ENCODE measurements around the gene SEMA3F.

Gene SEMA3F
- 0.05 to 0.09 reads per million in 2 donors for total RNA-seq

DNA sequence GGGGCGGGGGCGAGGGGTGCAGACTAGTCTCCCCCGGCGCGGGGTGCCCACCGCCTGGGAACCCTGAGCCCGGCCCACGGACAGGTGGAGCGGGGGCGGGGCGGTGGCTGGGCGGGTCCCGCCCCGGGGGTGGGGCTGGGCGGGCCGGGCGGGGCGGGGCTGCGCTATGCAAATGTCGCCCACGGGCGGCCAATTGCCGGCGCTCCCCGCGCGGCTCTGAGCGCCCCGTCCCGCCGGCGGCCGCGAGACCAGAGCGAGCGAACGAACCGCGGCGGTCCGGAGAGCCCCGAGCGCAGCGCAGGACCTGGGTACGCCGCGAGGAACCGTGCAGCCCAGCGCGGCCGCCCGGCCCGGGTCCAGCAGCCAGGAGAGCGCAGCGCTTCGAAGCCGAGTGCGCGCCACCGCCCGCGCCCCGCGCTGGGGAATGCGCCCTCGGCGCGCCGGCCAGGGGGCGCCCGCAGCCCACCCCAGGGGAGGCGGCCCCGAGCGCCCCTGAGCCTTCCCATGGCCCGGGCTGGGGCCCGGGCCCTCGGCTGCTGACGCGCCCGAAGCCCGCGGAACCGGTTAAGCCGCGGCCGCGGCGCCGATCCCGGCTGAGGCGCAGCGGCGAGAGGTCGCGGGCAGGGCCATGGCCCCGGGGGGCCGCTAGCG, at the start of gene SEMA3F:
Gene SEMA3F, plus strand, starts transcription at position 485 of the 651 bp plus-strand sequence. CDS start 4,299 bp downstream, outside the sequence.
- DNase-seq: peak; percentile 56

DNA sequence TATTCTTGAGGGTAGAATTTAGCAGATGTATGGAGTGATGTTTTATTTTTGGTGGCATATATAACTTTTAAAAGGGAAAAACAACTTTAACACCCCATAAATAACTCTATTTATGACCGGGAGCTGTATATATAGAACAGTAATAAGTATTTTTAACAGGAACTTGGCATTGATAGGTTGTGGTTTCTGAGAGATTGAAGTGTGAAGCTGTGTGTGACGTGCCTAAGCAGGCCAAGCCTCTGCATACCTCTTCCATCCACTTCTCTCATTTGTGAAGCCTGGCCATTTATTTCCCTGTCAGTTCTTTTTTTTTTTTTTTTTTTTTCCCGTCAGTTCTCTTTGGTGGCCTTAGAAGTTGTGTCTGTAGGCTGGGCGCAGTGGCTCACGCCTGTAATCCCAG, 43.4 kb upstream of the SEMA3F start:
- no peak for DNase-seq

DNA sequence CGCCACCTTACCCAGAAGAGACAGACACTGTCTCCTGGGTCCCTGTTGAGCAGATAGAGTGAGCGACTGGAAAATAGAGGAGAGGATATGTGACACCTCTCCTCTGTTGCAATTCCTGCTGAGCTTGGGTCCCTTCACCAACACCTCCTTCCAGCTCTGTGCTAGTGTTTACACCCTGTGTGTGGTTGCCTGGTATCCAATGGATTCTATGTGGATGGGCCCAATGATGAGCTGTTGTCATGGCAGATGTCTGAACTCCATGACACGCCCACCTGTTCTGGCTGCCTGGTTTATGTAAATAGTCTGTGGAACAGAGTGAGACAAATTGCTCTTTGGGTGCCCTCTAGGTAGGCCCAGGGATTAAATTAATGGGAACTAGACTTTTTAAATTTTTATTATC, 42.7 kb upstream of the SEMA3F start:
- no peak for DNase-seq

- no peak for DNase-seq
Measured at GRCh38 chr3:50117120-50117519, 38.0 kb upstream of the SEMA3F start.

DNA sequence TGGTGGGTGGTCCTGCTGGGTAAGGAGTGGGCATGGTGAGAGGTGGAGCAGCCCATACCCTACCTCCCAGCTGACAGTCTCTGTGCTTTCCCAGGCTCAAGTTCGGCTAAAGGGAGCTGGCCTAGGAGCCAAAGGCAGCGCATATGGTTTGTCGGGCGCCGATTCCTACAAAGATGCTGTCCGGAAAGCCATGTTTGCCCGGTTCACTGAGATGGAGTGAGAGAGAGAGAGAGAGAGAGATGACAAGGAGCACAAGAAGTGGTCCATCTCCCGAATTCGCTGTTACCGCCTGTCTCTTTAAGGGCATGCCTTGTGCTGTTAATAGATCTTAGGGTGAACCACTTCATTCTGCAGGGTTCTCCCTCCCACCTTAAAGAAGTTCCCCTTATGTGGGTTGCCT, 36.9 kb upstream of the SEMA3F start:
- no peak for DNase-seq

DNA sequence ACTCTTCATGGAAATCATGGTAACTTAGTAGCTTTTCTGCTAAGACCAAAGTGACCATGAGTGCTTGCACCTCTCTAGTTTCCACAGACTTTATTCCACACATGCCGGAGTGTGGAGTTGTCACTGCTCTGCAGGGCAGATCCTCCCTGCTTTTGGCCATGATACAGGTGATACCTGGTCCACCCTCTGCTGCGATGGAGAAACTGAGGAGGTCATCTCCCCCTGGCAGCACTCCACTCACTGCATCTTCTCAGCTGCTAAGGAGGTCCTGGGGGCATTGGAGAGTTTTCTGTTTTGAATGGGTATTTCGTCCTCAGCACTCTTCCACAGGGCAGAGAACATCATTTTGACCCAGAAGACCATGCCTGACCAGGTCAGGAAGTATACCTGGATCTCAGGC, 35.3 kb upstream of the SEMA3F start:
- DNase-seq: no peak

GRCh38 chr3:50120364-50121071, 34.6 kb upstream of the SEMA3F start:
- DNase-seq: no peak

GRCh38 chr3:50121072-50122032, 33.8 kb upstream of the SEMA3F start:
- DNase-seq: no peak

DNA sequence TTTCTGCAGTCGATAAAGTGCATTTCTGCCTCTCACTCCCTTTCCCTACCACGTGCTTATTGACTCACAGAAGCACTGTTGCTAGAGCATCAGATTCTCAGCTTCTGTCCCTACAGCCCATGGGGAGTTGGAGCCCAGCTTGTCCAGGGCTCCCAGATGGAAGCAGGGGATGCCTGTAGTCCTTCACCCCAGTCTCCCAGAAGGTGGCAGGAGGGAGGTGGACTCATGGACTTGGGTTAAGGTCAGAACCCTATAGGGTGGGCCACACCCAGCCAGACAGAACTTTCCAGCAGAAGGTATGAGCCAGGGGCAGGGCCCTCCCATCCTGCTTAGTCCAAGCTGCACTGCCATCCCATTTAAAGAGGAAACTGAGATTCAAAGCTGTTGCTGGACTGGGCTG, 33.1 kb upstream of the SEMA3F start:
- no peak for DNase-seq

DNA sequence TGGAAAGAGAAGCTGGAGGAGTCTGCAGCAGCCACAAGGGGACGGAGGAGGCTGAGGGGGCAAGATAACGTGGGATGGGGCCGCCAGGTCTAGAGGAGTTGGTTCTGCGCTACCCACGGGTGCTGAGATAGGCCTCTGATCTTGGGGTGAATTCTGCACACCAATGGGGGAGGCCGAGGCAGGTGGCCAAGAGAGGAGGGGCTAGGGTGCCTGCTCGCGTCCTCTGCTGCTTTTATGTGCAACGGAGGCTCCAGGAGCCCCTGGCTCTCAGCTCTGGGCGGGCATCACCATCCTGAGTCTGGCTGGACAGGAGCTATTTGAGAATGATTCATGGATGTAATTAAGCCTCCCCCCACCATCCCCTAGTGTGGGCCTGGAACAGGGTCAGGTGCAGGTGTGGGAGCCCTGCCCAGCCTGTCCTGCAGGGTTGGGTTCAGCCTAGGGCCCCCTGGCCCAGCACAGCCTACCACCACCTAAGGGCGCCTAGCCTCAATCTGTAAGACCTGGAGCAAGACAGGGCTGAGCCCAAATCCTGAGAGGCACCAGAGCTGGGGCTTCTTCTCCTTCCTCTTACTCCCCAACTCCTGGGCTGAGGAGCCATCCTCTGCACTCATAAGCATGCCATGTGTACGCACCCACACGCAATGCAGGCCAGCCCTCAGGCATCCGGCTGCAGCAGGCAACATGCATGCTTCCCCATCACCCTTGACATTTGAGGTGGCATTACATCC, 32.3 kb upstream of the SEMA3F start:
- DNase-seq: no peak

DNA sequence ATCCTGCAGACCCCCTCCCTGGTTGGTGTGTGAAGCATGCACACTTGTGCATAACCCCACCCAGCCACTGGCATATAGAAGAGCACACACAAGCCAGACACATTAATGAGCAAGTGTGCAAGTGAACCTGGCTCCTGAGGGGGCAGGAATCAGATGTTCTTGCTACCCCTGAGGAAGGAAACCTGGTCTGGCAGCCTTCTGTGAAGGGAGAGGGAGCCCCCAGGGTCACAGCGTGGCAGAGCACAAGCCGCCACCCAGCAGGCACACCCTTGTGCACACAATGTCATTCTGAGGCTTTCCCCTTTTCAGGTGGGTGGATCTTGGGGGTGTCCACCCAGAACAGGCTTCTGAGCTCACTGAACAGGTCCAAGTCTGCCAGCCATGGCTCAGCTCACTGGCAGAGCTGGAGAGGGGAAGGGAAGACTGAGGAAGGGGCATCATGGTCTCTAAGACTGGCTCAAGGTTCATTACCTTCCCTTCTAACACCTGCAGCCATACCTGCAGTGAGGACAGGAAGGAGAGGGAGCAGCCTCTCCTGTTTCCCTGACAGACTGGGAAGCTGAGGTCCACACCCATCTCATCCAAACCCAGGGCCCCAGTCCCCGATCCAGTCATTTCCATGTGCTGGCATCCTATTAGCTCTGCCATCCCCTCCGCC, 31.6 kb upstream of the SEMA3F start:
- DNase-seq: no peak

DNA sequence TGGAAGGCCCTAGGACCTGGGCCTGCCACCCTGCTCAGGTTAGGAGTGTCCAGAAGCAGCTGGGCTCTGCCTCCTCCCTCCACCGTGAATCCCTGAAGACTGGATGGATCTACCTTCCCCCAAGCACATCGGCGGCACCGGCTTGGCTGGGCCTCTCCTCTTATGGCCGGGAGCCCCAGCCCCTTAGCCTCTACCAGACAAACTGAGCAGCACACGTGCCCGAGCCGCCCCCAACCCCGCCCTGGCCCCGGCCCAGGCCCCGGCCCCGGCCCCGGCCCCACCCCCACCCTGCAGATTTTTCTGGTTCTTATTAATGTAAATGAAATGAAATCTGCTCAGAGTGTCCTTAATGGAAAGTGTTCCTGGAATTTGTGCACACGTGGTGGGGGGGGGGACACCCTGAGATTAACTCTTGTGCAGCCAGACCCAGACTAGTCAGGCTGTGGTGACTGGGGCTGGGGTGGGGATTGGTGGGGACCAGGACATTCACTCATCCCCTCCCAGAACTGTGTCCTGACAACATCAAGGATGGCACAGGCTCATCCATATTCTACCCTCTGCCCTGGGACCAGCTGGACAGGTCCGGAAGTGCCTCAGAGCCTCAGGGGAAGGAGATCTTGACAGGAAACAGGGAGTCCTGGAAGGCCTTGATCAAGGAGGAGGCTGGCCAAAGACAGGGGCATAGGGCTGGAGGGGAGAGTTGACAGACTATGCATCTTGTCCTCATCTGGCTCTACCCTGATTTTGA, 30.9 kb upstream of the SEMA3F start:
- DNase-seq: no peak

DNA sequence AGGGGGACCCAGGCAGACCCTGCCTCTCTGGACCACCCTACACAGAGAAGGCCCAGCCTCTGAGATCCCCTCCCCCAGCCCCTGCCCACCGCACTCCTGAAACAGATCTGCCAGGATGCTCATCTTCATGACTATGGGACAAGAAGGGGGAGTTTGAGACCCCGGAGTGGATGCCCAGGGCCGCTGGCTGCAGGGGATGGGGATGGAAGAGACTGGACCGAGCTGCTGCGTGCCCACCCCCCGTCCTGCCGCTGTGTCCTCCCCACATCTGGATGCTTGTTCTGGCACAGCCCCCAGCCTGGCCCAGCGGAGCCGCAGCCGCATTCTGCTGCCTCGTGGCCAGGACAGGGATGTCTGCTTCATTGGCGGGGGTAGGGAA, 30.3 kb upstream of the SEMA3F start:
- DNase-seq: no peak

- no peak for DNase-seq
Measured at GRCh38 chr3:50125541-50126286, 29.4 kb upstream of the SEMA3F start.

DNA sequence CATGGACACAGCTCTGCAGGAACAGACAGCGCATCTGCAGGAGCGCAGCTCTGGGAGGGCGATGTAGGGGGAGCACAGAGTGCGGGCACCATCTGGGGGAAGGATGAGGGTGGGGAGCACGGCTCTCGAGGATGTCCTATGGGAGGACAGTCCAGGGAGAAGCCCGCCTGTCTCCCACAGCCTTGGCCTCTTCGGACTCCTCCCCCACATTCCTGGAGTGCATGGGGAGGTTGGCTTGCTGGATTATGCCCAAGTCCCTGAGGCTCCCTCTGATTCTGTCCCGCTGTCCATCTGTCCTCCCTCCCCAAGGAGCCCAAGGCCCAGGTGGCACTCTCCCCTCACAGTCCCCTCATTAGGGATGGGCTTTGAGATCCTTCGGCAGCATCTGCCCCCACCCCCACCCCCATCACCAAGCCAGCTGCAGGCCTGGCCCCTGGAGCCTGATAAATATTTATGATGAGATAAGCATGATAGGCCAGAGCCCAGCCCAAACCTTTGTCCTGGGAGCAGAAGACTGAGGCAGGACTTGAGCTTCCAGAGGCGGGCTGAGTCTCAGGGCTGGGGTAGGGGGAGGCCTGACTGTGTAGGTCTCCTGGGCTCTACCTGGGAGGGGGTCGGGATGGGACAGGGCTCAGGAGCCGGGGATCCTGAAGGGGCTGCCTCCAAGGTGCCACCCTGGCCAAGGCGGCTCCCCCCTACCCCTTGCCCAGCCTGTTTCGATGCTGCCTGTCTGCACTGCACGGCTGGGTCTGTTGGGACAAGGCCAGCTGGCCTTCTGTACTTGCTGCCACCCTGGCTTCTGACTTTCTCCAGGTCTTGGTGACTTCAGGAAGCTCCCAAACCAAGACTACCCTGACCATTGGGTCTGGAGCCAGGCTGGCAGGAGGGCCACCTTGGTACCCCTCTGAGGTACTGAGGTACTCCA, 28.6 kb upstream of the SEMA3F start:
- DNase-seq: no peak

- no peak for DNase-seq
Measured at GRCh38 chr3:50127251-50127691, 27.9 kb upstream of the SEMA3F start.

DNA sequence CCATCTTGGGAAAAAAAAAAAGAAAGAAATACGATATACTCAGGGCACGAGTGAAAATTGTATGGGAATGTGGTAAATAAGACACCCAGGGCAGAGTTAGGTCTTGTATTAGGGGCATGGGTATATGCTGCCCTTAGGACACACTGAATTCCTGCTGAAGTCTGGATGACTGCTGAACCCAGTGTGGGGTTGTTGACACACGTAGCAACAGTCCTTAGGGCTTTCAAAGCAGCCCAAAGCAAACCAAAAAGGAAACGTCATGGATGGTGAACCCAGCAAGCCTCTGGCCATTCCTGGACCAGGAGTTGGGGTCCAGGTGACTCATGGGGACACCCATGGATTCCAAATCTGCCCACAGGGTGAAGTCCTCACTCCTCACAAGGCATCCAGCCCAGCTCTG, 27.1 kb upstream of the SEMA3F start:
- DNase-seq: no peak

- no peak for DNase-seq
Measured at GRCh38 chr3:50130436-50130835, 24.7 kb upstream of the SEMA3F start.
